ENCODE results near the gene THRB.

THRB gene

GRCh38 chr3:24166515-24166914, 328.1 kb downstream of the THRB start:
- no peak for DNase-seq

- no peak for DNase-seq
Observed at GRCh38 chr3:24165603-24165982, 329.1 kb downstream of the THRB start.

GRCh38 chr3:24164967-24165602, 329.6 kb downstream of the THRB start:
- no peak for DNase-seq

GRCh38 chr3:24162929-24163328, 331.7 kb downstream of the THRB start:
- no peak for DNase-seq

GRCh38 chr3:24161841-24162240, 332.8 kb downstream of the THRB start:
- DNase-seq: no peak

- no peak for DNase-seq
Observed at GRCh38 chr3:24160424-24161095, 334.1 kb downstream of the THRB start.

- no peak for DNase-seq
Observed at GRCh38 chr3:24158761-24159454, 335.7 kb downstream of the THRB start.

GRCh38 chr3:24157106-24157505, 337.5 kb downstream of the THRB start:
- DNase-seq: no peak

- no peak for DNase-seq
Observed at GRCh38 chr3:24156466-24156865, 338.2 kb downstream of the THRB start.

GRCh38 chr3:24155276-24155675, 339.4 kb downstream of the THRB start:
- no peak for DNase-seq

GRCh38 chr3:24154781-24155180, 339.9 kb downstream of the THRB start:
- DNase-seq: no peak

GRCh38 chr3:24154013-24154695, 340.5 kb downstream of the THRB start:
- no peak for DNase-seq

GRCh38 chr3:24151594-24151993, 343.1 kb downstream of the THRB start:
- no peak for DNase-seq

GRCh38 chr3:24149032-24149431, 345.6 kb downstream of the THRB start:
- DNase-seq: no peak

- no peak for DNase-seq
Observed at GRCh38 chr3:24145981-24146822, 348.4 kb downstream of the THRB start.

GRCh38 chr3:24145481-24145880, 349.2 kb downstream of the THRB start:
- DNase-seq: no peak

GRCh38 chr3:24142127-24142526, 352.5 kb downstream of the THRB start:
- DNase-seq: no peak

- DNase-seq: no peak
Observed at GRCh38 chr3:24141548-24141947, 353.1 kb downstream of the THRB start.

- DNase-seq: no peak
Observed at GRCh38 chr3:24139463-24140412, 354.9 kb downstream of the THRB start.

GRCh38 chr3:24138876-24139256, 355.8 kb downstream of the THRB start:
- DNase-seq: no peak

All from CD4-positive, alpha-beta T cell treated with Interleukin-4 for 1 hour (primary cell).